K562 (cell line): ENCODE data around the gene PKDREJ. TPM values are rescaled to one million over a fixed set of nuclear protein-coding genes. Genes with fewer than 3 reads are reported as not detected.

Source experiments
- ATAC-seq: fragments of 200-7000 bp; cut with Tn5 transposase; 3 replicates; pipeline ENCODE4 v1.9.1; 2020; ENCODE audit warnings: moderate library complexity
- BruUV-seq: library from RNA; stranded (reverse); fragments of 400-500 nt; replicated peaks from 2 replicates; lab custom pipeline; 2021; lab: Mats Ljungman, UMichigan
- CTCF ChIA-PET: fragments of 300-600 bp; formaldehyde crosslinking; extraction: SDS; loops from one replicate; lab custom pipeline; 2021; ENCODE audit warnings: low intra/inter-chr PET ratio; lab: Yijun Ruan, JAX
- POLR2A ChIA-PET: fragments of 300-600, 350-650 bp; sonication (Branson Sonifier 250); formaldehyde crosslinking; extraction: SDS; loops from one replicate; lab custom pipeline; 2021; ENCODE audit warnings: antibody characterized with exemption, inconsistent platforms; lab: Yijun Ruan, JAX
- DNase-seq, 4 experiments: peaks; one replicate each; pipeline versions ENCODE4 v3.0.0 to v3.0.0-alpha.2; 2011 to 2018; ENCODE audit warnings: low spot score in 3 of 4, mixed read lengths in 3 of 4; ENCODE audit errors: extremely low read depth in 1 of 4
- FAIRE-seq: peaks from 2 replicates; lab custom pipeline; 2011; peaks lifted over from hg19 to GRCh38; lab: Jason Lieb, UNC
- H2AFZ ChIP-seq: 2 replicates; pipeline ENCODE4 v1.6.0; 2011; ENCODE audit warnings: low read depth, low read length, control low read depth, inconsistent platforms
- H3K27ac ChIP-seq: fragments of 200-600 bp; 3 replicates; pipeline ENCODE4 v1.8.0; 2011; ENCODE audit warnings: low read depth, mild to moderate bottlenecking, control low read depth, inconsistent platforms, low read length, moderate library complexity, mixed read lengths; ENCODE audit errors: extremely low read depth
- H3K27me3 ChIP-seq, 2 experiments: fragments of 300-600 bp in 1 of 2; 2 replicates in 1 of 2; 3 replicates in 1 of 2; pipeline versions ENCODE4 v1.6.0 to v1.8.0; 2011; ENCODE audit warnings: inconsistent platforms in 2 of 2, low read length in 2 of 2, mild to moderate bottlenecking in 1 of 2, mixed read lengths in 1 of 2, moderate library complexity in 1 of 2; ENCODE audit not compliant: control insufficient read depth in 2 of 2, insufficient read depth in 2 of 2
- H3K36me3 ChIP-seq: fragments of 300-600 bp; 3 replicates; pipeline ENCODE4 v1.8.0; 2011; ENCODE audit warnings: mild to moderate bottlenecking, low read length, inconsistent platforms; ENCODE audit not compliant: control insufficient read depth, insufficient read depth
- H3K4me1 ChIP-seq, 2 experiments: fragments of 200-600 bp in 1 of 2; replicated peaks in 1 of 2; 2 replicates in 1 of 2; 3 replicates in 1 of 2; pipeline versions ENCODE4 v1.5.1 to v1.8.0; 2011; ENCODE audit warnings: inconsistent platforms in 2 of 2, low read length in 2 of 2, mild to moderate bottlenecking in 1 of 2, mixed read lengths in 1 of 2, moderate library complexity in 1 of 2; ENCODE audit not compliant: control insufficient read depth in 2 of 2, insufficient read depth in 2 of 2
- H3K4me2 ChIP-seq: 2 replicates; pipeline ENCODE4 v1.6.1; 2011; ENCODE audit warnings: low read length, control low read depth, inconsistent platforms, mixed read lengths; ENCODE audit not compliant: insufficient read depth
- H3K4me3 ChIP-seq: fragments of 200-600 bp; sonication (generic), shearing (Covaris generic); 2 replicates; pipeline ENCODE4 v1.5.1; 2016; ENCODE audit warnings: control low read depth, inconsistent platforms
- H3K79me2 ChIP-seq: fragments of 200-600 bp; 3 replicates; pipeline ENCODE4 v1.8.0; 2011; ENCODE audit warnings: low read length, inconsistent platforms; ENCODE audit not compliant: control insufficient read depth, insufficient read depth
- H3K9ac ChIP-seq, 2 experiments: 2 replicates each; pipeline versions ENCODE4 v1.6.0 to v1.6.1; 2011; ENCODE audit warnings: low read depth in 2 of 2, low read length in 2 of 2, control low read depth in 1 of 2, inconsistent platforms in 1 of 2, mild to moderate bottlenecking in 1 of 2, mixed read lengths in 1 of 2; ENCODE audit not compliant: insufficient read depth in 1 of 2
- H3K9me1 ChIP-seq: one replicate; pipeline ENCODE4 v1.6.0; 2011; ENCODE audit warnings: inconsistent platforms, mild to moderate bottlenecking, low read length, moderate library complexity; ENCODE audit not compliant: control insufficient read depth, insufficient read depth
- H3K9me3 ChIP-seq: replicated peaks from 2 replicates; pipeline ENCODE4 v1.5.1; 2011; ENCODE audit warnings: low read depth, low read length, inconsistent platforms; ENCODE audit not compliant: control insufficient read depth, insufficient read depth
- H4K20me1 ChIP-seq: replicated peaks from 2 replicates; pipeline ENCODE4 v1.6.1; 2011; ENCODE audit warnings: low read length, inconsistent platforms, mixed read lengths; ENCODE audit not compliant: control insufficient read depth, insufficient read depth
- NR1H2 ChIP-seq: sonication (generic); formaldehyde crosslinking; IDR thresholded peaks from 2 replicates; pipeline ENCODE4 v1.4.0; 2020; ENCODE audit warnings: mild to moderate bottlenecking, missing genetic modification reagents
- RFX5 ChIP-seq: IDR thresholded peaks from 2 replicates; pipeline ENCODE4 v1.6.1; 2011; ENCODE audit warnings: low read depth, mild to moderate bottlenecking, improper control_type of control experiment, low read length
- RNF2 ChIP-seq: sonication (generic); IDR thresholded peaks from 2 replicates; pipeline ENCODE4 v1.6.1; 2016
- WGBS: fragments of 100-300 bp; shearing (Covaris generic); methylation state at CpG from one replicate; pipeline ENCODE4 v1.1.6; 2016; ENCODE audit warnings: low coverage, mixed read lengths; ENCODE audit not compliant: insufficient coverage; ENCODE audit errors: missing lambda C conversion rate; 5-methylcytosine and 5-hydroxymethylcytosine counted together
- in situ Hi-C: fragments of 300-500 bp; cut with MboI; formaldehyde crosslinking; loops from 4 replicates; pipeline ENCODE4 v1.15.0; 2018; ENCODE audit warnings: inconsistent platforms, mixed read lengths
- intact Hi-C: fragments of 100-400 bp; cut with micrococcal nuclease; formaldehyde crosslinking; loops from 2 replicates; pipeline ENCODE4 v1.14.2; 2022
- polyA plus RNA-seq, 8 experiments: library from polyadenylated mRNA; depleted of rRNA in 4 of 8; stranded (reverse) in 5 of 8; unstranded in 3 of 8; fragments of >200 nt; fragmentation: Nextera tagmentation in 2 of 8; fragmentation: Illumina TruSeq in 1 of 8; extraction: Ambion mirVana in 2 of 8; extraction: Trizol in 1 of 8; gene quantifications; 2 replicates each; pipeline versions ENCODE4 v1.2.1 to v1.2.3, GENCODE V29; 2011 to 2014; ENCODE audit warnings: inconsistent platforms in 1 of 8, missing spikeins in 1 of 8
- total RNA-seq, 7 experiments: library from RNA; depleted of rRNA in 6 of 7; stranded (reverse); fragments of >200 nt in 6 of 7; fragmentation: Illumina TruSeq in 2 of 7; extraction: Trizol in 2 of 7; gene quantifications; 2 replicates each; pipeline versions ENCODE4 v1.2.1 to v1.2.3, GENCODE V29; 2011 to 2021; ENCODE audit warnings: low replicate concordance in 1 of 7
- TF ChIP-seq, protein P1 (sequence below): fragments of 250-450 bp; sonication (Bioruptor Pico); IDR thresholded peaks from 2 replicates; pipeline ENCODE4 v1.5.0; 2021
- TF ChIP-seq, protein P2 (sequence below): IDR thresholded peaks from 2 replicates; pipeline ENCODE4 v1.6.1; 2014; ENCODE audit warnings: antibody characterized with exemption

The PKDREJ gene
- total and polyA plus RNA-seq, 9 of the 15 experiments (the other 6 are each of a cell fraction or from before 2014, with no cell fraction given) = 0.03 TPM; not detected in 8

DNA sequence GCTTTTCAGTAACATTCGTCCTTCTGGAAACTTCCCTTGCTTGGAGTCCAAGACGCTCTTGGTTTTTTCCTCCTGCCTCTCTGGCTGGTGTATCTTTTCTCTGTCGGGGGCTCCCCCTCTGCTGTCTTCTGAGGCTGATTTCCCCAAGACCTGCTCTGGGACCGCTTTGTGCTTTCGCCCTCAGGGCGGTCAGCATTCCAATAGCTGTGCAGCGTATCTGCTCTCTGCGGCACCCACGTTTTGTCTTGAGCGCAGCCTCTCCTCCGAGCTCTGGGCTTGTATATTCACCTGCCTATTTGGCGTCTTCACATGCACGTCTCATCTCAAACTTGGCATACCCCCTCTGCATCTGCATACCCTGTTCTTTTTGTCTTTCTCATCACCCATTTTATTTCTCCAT, 36.0 kb upstream of the PKDREJ start:
- Histone ChIP-seq H3K4me2 (no peak overlapping the region), H2AFZ (no peak overlapping the region), H3K27ac (no peak overlapping the region), H3K9ac (no peak overlapping the region), H3K79me2 (peaks cover 28% of the 10 kb centered on the region), H3K4me1 (peaks cover 2 to 19% of the 10 kb centered on the region in 2 experiments; a peak in 4 of 5 replicates), H4K20me1 (no peaks in the 10 kb centered on the region), H3K9me1 (no peaks in the 10 kb centered on the region), H3K9me3 (no peaks in the 10 kb centered on the region), H3K4me3 (no peak overlapping the region), H3K36me3 (peaks cover 27% of the 10 kb centered on the region; the same call in 2 of the 3 replicates), H3K27me3 (no peaks in the 10 kb centered on the region)
- TF ChIP-seq, protein P1, sequence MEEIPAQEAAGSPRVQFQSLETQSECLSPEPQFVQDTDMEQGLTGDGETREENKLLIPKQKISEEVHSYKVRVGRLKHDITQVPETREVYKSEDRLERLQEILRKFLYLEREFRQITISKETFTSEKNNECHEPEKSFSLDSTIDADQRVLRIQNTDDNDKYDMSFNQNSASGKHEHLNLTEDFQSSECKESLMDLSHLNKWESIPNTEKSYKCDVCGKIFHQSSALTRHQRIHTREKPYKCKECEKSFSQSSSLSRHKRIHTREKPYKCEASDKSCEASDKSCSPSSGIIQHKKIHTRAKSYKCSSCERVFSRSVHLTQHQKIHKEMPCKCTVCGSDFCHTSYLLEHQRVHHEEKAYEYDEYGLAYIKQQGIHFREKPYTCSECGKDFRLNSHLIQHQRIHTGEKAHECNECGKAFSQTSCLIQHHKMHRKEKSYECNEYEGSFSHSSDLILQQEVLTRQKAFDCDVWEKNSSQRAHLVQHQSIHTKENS (CRISPR knock-in tag) = no peak
- TF ChIP-seq, protein P2, sequence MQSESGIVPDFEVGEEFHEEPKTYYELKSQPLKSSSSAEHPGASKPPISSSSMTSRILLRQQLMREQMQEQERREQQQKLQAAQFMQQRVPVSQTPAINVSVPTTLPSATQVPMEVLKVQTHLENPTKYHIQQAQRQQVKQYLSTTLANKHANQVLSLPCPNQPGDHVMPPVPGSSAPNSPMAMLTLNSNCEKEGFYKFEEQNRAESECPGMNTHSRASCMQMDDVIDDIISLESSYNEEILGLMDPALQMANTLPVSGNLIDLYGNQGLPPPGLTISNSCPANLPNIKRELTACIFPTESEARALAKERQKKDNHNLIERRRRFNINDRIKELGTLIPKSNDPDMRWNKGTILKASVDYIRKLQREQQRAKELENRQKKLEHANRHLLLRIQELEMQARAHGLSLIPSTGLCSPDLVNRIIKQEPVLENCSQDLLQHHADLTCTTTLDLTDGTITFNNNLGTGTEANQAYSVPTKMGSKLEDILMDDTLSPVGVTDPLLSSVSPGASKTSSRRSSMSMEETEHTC = no peak
- no peak for TF ChIP-seq NR1H2
- TF ChIP-seq RNF2 = no peak
- TF ChIP-seq RFX5 = no peak
- intact Hi-C loops (loop anchor here (5.0 kb wide), 1 partner anchor 167 kb away; no protein-coding TSS in a partner anchor), in situ Hi-C loops (no loop called here)
- no peak for ATAC-seq
- ChIA-PET CTCF (no interaction called here), POLR2A (interaction anchor here (0.5 to 1.4 kb wide), 3 partner anchors 18 to 151 kb away, joined by 3 read pairs; no protein-coding TSS in a partner anchor)
- BruUV-seq = no TSS peak
- FAIRE-seq = no peak
- DNase-seq = no peak
- WGBS = 94% methylated on average over 11 of the region's 13 CpGs
